ENCODE measurements around the gene CCL18. TPM values are rescaled to one million over a fixed set of nuclear protein-coding genes. Genes with fewer than 3 reads are reported as not detected.
A peak's percentile ranks its signal among the peaks of the same experiment; 100 is the strongest.

Gene CCL18
- total RNA-seq, 1 donor from 2014 or later: not detected

DNA sequence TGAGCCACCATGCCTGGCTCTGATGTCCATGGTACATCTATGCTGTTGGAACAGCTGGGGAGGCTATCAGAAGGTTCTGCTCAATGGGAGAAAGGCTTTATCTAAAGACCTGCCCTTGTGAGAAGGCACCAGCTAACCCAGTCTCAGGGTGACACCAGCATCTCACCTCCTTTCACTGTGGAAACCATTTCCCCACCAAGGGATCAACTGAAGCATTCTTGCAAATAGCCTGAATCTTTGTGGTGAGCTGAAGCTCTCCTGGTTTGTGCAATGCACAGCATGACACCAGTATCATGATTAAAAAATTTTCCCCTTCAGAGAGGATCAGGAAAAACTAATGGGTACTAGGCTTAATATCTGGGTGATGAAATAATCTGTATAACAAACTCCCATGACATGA, 5.1 kb downstream of the CCL18 start:
- no peak overlapping the region for H3K4me3 Mint-ChIP-seq
- no peak for DNase-seq
- H3K4me1 Mint-ChIP-seq: peaks cover 9% of the 10 kb centered on the region
- ChIA-PET CTCF (interaction anchor here (6.4 kb wide), 1 partner anchor 79 kb away, joined by 76 read pairs; no protein-coding TSS in a partner anchor), POLR2A (no interaction called here)
- no peak overlapping the region for H3K27ac Mint-ChIP-seq
- intact Hi-C loops (cut with micrococcal nuclease): no loop called here
- no peaks in the 10 kb centered on the region for H3K9me3 Mint-ChIP-seq
- no peak for ATAC-seq (ENCODE audit: low read depth)
- H3K36me3 Mint-ChIP-seq (ENCODE audit: low read depth): no peaks in the 10 kb centered on the region
- TF ChIP-seq CTCF (IDR thresholded peaks at IDR 0.05): no peak
- peaks cover 4% of the 10 kb centered on the region for H3K27me3 Mint-ChIP-seq

DNA sequence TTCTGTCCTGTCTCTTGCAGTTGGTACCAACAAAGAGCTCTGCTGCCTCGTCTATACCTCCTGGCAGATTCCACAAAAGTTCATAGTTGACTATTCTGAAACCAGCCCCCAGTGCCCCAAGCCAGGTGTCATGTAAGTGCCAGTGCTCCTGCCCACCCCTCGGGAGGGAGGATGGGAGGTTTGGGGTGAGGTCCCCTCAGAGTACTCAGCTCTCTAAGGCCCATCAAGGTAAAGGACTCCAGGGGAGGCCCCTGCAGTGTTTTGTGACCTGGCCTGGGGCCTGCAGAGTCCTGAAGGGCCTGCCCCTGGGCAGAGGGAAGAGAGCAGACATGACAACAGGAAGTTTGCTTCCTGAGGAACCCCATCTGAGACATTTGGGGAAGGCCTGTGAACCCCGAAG, 6.4 kb downstream of the CCL18 start:
- Mint-ChIP-seq H3K4me1 (peaks cover 9% of the 10 kb centered on the region), H3K27ac (no peak overlapping the region), H3K4me3 (no peak overlapping the region), H3K9me3 (no peaks in the 10 kb centered on the region), H3K36me3 (ENCODE audit: low read depth) (no peaks in the 10 kb centered on the region), H3K27me3 (peaks cover 4% of the 10 kb centered on the region)
- no peak for DNase-seq
- intact Hi-C loops (cut with micrococcal nuclease): loop anchor here (5.0 kb wide), 1 partner anchor 412 kb away; no protein-coding TSS in a partner anchor
- CTCF ChIA-PET: interaction anchor here (1.0 to 6.4 kb wide), 2 partner anchors 77 to 413 kb away, joined by 3 to 76 read pairs; no protein-coding TSS in a partner anchor
- no peak for ATAC-seq (ENCODE audit: low read depth)
- POLR2A ChIA-PET: no interaction called here
- TF ChIP-seq CTCF (IDR thresholded peaks at IDR 0.05): no peak

GRCh38 chr17:36071751-36072150, 7.7 kb downstream of the CCL18 start:
- H3K27me3 Mint-ChIP-seq: peaks cover 4% of the 10 kb centered on the region

DNA sequence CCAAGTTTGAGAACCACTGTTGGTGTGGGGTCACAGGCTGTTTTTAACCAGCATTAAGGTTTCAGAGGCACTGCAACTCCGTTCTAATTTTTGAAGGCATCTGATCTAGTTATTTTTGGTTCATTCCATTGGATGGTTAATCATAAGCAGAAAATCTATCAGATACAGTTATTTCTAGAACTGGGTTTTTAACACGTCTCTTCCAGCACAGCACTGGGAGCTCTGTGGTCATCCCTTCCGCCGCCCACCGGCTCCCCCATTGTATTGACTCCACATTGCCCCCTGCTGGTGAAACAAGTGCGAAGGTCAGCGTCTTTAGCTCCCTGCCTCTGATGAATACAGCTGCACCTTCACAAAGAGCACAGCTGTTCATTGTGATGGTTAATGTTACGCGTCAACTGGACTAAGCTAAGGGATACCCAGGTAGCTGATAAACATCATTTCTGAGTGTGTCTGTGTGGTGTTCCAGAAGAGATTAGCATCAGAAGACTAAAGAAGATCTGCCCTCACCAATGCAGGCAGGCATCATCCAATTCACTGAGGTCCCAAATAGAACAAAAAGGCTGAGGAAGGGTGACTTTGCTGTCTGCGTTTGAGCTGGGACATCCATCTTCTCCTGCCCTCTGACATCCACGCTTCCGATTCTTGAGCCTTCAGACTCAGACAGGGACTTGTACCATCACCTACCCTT, 8.5 kb downstream of the CCL18 start:
- H3K27ac Mint-ChIP-seq: no peak overlapping the region
- H3K4me3 Mint-ChIP-seq: no peak overlapping the region

More at GRCh38 chr17:36071751-36072150, 7.7 kb downstream of the CCL18 start:
- POLR2A ChIA-PET: no interaction called here
- CTCF ChIA-PET: interaction anchor here (0.9 to 6.4 kb wide), 12 partner anchors 8 to 102 kb away, joined by 3 to 76 read pairs (median 6); partner anchors contain the start of genes CCL18 and CCL3
- no peaks in the 10 kb centered on the region for H3K9me3 Mint-ChIP-seq
- no peaks in the 10 kb centered on the region for H3K36me3 Mint-ChIP-seq (ENCODE audit: low read depth)
- TF ChIP-seq CTCF (IDR thresholded peaks at IDR 0.05): no peak
- H3K4me1 Mint-ChIP-seq: peaks cover 9% of the 10 kb centered on the region
- ATAC-seq (ENCODE audit: low read depth) (no peak), DNase-seq (no peak)
- no peak overlapping the region for H3K4me3 Mint-ChIP-seq
- intact Hi-C loops (cut with micrococcal nuclease): loop anchor here (1.0 to 5.0 kb wide), 4 partner anchors 19 to 411 kb away; partner anchors contain the start of gene CCL3
- H3K27ac Mint-ChIP-seq: no peak overlapping the region

More for the DNA sequence above, 8.5 kb downstream of the CCL18 start:
- ChIA-PET POLR2A (interaction anchor here (0.6 to 1.2 kb wide), 2 partner anchors 18 to 72 kb away, joined by 3 to 6 read pairs; partner anchors contain the start of gene CCL3), CTCF (interaction anchor here (0.7 to 6.4 kb wide), 27 partner anchors 9 to 410 kb away, joined by 3 to 76 read pairs (median 4); partner anchors contain the start of genes CCL18 and CCL3)
- ATAC-seq (ENCODE audit: low read depth) (peak; percentile 69), DNase-seq (no peak)
- Mint-ChIP-seq H3K27me3 (peaks cover 4% of the 10 kb centered on the region), H3K9me3 (peaks cover 3% of the 10 kb centered on the region), H3K36me3 (ENCODE audit: low read depth) (no peaks in the 10 kb centered on the region), H3K4me1 (peaks cover 9% of the 10 kb centered on the region)
- intact Hi-C loops (cut with micrococcal nuclease): loop anchor here (1.0 to 5.0 kb wide), 4 partner anchors 18 to 410 kb away; partner anchors contain the start of gene CCL3
- peak; percentile 59 for TF ChIP-seq CTCF (IDR thresholded peaks at IDR 0.05)
